H1 (cell line): ENCODE measurements around the gene MYL7. TPM values are rescaled to one million over a fixed set of nuclear protein-coding genes. Genes with fewer than 3 reads are reported as not detected.

ENCODE experiments used
- polyA plus RNA-seq, 7 experiments: library from polyadenylated mRNA; depleted of rRNA in 3 of 7; stranded (reverse) in 5 of 7; unstranded in 2 of 7; fragments of >200 nt in 5 of 7; fragments of 200-250 nt in 2 of 7; gene quantifications; 1 replicate in 5 of 7; 2 replicates in 1 of 7; 4 replicates in 1 of 7; pipeline versions ENCODE4 v1.2.1 to v1.2.3, GENCODE V29; 2011 to 2013; ENCODE audit warnings: missing spikeins in 2 of 7, mixed read lengths in 2 of 7
- total RNA-seq: library from RNA; stranded (reverse); fragmentation: NEBNext Ultra II Directional; extraction: Animal tissue kit (Norgen Biotek cat#: 25700); gene quantifications from 2 replicates; pipeline ENCODE4 v1.2.1, GENCODE V29; 2021
- TF ChIP-seq, protein P1 (sequence below): fragments of 300-600 bp; sonication (generic); IDR thresholded peaks from 2 replicates; pipeline ENCODE4 v1.7.1; 2012; ENCODE audit warnings: low read length, moderate library complexity, mild to moderate bottlenecking, inconsistent platforms; ENCODE audit not compliant: insufficient replicate concordance

Gene MYL7
- total and polyA plus RNA-seq, 2 of the 8 experiments (the other 6 are each of a cell fraction or from before 2014, with no cell fraction given) = 3.3 to 3.4 TPM

GRCh38 chr7:44110719-44111635, 30.2 kb downstream of the MYL7 start (continued):
- TF ChIP-seq, protein P1, sequence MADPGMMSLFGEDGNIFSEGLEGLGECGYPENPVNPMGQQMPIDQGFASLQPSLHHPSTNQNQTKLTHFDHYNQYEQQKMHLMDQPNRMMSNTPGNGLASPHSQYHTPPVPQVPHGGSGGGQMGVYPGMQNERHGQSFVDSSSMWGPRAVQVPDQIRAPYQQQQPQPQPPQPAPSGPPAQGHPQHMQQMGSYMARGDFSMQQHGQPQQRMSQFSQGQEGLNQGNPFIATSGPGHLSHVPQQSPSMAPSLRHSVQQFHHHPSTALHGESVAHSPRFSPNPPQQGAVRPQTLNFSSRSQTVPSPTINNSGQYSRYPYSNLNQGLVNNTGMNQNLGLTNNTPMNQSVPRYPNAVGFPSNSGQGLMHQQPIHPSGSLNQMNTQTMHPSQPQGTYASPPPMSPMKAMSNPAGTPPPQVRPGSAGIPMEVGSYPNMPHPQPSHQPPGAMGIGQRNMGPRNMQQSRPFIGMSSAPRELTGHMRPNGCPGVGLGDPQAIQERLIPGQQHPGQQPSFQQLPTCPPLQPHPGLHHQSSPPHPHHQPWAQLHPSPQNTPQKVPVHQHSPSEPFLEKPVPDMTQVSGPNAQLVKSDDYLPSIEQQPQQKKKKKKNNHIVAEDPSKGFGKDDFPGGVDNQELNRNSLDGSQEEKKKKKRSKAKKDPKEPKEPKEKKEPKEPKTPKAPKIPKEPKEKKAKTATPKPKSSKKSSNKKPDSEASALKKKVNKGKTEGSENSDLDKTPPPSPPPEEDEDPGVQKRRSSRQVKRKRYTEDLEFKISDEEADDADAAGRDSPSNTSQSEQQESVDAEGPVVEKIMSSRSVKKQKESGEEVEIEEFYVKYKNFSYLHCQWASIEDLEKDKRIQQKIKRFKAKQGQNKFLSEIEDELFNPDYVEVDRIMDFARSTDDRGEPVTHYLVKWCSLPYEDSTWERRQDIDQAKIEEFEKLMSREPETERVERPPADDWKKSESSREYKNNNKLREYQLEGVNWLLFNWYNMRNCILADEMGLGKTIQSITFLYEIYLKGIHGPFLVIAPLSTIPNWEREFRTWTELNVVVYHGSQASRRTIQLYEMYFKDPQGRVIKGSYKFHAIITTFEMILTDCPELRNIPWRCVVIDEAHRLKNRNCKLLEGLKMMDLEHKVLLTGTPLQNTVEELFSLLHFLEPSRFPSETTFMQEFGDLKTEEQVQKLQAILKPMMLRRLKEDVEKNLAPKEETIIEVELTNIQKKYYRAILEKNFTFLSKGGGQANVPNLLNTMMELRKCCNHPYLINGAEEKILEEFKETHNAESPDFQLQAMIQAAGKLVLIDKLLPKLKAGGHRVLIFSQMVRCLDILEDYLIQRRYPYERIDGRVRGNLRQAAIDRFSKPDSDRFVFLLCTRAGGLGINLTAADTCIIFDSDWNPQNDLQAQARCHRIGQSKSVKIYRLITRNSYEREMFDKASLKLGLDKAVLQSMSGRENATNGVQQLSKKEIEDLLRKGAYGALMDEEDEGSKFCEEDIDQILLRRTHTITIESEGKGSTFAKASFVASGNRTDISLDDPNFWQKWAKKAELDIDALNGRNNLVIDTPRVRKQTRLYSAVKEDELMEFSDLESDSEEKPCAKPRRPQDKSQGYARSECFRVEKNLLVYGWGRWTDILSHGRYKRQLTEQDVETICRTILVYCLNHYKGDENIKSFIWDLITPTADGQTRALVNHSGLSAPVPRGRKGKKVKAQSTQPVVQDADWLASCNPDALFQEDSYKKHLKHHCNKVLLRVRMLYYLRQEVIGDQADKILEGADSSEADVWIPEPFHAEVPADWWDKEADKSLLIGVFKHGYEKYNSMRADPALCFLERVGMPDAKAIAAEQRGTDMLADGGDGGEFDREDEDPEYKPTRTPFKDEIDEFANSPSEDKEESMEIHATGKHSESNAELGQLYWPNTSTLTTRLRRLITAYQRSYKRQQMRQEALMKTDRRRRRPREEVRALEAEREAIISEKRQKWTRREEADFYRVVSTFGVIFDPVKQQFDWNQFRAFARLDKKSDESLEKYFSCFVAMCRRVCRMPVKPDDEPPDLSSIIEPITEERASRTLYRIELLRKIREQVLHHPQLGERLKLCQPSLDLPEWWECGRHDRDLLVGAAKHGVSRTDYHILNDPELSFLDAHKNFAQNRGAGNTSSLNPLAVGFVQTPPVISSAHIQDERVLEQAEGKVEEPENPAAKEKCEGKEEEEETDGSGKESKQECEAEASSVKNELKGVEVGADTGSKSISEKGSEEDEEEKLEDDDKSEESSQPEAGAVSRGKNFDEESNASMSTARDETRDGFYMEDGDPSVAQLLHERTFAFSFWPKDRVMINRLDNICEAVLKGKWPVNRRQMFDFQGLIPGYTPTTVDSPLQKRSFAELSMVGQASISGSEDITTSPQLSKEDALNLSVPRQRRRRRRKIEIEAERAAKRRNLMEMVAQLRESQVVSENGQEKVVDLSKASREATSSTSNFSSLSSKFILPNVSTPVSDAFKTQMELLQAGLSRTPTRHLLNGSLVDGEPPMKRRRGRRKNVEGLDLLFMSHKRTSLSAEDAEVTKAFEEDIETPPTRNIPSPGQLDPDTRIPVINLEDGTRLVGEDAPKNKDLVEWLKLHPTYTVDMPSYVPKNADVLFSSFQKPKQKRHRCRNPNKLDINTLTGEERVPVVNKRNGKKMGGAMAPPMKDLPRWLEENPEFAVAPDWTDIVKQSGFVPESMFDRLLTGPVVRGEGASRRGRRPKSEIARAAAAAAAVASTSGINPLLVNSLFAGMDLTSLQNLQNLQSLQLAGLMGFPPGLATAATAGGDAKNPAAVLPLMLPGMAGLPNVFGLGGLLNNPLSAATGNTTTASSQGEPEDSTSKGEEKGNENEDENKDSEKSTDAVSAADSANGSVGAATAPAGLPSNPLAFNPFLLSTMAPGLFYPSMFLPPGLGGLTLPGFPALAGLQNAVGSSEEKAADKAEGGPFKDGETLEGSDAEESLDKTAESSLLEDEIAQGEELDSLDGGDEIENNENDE = no peak
